GM18520 (cell line): ENCODE measurements around the gene CUL3.
A peak's percentile ranks its signal among the peaks of the same experiment; 100 is the strongest.
"Not testable (repeated sequence)": the region's sequence is repeated elsewhere in the genome, so short reads cannot be mapped to it uniquely, and the experiment has no call there.

Experiments
- ATAC-seq: cut with Tn5 transposase; IDR thresholded peaks from one replicate; pipeline ENCODE4 v1.9.1; 2021; ENCODE audit not compliant: unreplicated experiment

The CUL3 gene

DNA sequence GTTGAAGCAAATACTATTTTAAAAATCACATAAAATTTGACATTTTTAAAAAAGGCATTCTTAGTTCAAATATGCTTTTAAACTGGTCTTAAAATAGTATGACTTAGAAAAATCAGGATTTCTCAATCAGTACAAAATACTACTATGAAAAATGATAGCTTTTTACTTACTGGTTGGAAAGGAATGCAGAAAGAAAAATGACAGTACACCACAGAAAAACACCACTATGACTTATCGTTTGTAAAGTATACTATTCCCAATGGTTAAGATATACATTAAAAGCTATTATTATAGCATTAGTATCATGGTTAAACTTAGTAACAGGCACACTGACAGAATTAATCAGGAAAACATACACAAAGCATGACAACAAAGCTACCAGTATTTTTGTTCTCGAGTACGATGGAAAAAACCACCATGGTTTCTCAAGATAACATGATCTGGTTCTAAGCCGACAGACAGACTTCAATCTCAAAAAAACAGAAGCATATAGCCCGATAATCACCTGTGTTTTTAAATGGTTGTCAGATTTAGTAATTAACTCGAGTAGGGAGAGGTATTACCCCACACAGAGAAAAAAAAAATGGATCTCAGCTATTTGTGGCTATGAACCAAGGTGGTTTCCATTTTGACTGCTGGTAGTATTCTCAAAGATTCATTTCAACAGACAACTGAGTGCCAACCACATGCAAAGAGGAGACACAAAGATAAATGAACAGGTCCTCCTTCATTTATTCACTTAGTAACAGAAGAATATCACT, 39.1 kb downstream of the CUL3 start:
- peak; percentile 42 for ATAC-seq

GRCh38 chr2:224543939-224544338, 41.2 kb downstream of the CUL3 start:
- no peak for ATAC-seq

- ATAC-seq: no peak
Measured at GRCh38 chr2:224538561-224539138, 46.5 kb downstream of the CUL3 start.

- peak; percentile 51 for ATAC-seq
Measured at GRCh38 chr2:224532931-224533330, 52.2 kb downstream of the CUL3 start.

DNA sequence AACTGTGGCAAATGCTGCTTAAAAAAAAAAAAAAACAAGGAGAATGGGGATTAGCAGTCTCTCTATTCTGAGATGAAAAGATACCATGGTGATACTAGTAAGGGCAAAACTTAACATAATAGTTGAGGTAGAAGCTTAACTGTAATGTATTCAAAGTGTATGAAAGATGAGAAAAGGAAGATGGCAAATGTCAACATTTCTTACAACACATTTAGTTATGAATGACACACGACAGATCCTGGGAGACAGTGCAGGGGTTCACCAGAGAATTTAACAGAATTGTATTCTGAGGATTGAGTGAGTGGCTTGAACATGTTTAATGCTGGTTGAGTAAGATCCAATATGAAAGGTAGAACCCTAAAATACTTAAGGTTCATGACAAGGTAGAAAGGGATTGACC, 52.7 kb downstream of the CUL3 start:
- no peak for ATAC-seq

DNA sequence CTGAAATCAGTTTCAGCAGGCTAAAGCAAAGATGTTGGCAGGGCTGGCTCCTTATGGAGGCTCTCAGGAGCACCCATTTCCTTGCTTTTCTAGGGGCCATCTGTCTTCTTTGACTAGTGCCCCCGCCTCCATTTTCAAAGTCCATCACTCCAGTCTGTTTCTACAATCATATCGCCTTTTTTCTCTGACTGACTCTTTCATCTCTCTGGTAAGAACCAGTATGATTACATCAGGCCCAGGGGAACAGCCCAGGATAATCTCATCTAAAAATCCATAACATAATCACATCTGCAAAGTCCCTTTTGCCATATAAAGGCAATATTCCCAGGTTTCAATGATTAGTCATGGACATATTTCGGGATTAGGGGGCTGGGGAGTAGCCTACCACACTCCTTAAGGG, 57.0 kb downstream of the CUL3 start:
- no peak for ATAC-seq

- no peak for ATAC-seq
Measured at GRCh38 chr2:224525774-224526173, 59.4 kb downstream of the CUL3 start.

GRCh38 chr2:224524657-224525056, 60.5 kb downstream of the CUL3 start:
- no peak for ATAC-seq

GRCh38 chr2:224523626-224524577, 61.3 kb downstream of the CUL3 start:
- no peak for ATAC-seq

GRCh38 chr2:224522483-224522882, 62.7 kb downstream of the CUL3 start:
- not testable (repeated sequence) for ATAC-seq

GRCh38 chr2:224520064-224520463, 65.1 kb downstream of the CUL3 start:
- peak; percentile 67 for ATAC-seq

- ATAC-seq: no peak
Measured at GRCh38 chr2:224518806-224519580, 66.2 kb downstream of the CUL3 start.

- ATAC-seq: no peak
Measured at GRCh38 chr2:224517963-224518362, 67.2 kb downstream of the CUL3 start.

DNA sequence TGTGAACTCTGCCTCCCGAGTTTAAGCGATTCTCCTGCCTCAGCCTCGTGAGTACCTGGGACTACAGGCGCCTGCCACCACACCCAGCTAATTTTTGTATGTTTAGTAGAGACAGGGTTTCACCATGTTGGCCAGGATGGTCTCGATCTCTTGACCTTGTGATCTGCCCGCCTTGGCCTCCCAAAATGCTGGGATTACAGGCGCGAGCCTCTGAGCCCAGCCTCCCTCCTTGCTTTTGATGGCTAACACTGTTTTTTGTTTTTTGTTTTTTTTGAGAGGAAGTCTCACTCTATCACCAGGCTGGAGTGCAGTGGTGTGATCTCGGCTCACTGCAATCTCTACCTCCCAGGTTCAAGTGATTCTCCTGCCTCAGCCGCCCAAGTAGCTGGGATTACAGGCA, 68.8 kb downstream of the CUL3 start:
- not testable (repeated sequence) for ATAC-seq

- no peak for ATAC-seq
Measured at GRCh38 chr2:224513991-224514390, 71.2 kb downstream of the CUL3 start.

GRCh38 chr2:224507789-224508188, 77.4 kb downstream of the CUL3 start:
- ATAC-seq: no peak

DNA sequence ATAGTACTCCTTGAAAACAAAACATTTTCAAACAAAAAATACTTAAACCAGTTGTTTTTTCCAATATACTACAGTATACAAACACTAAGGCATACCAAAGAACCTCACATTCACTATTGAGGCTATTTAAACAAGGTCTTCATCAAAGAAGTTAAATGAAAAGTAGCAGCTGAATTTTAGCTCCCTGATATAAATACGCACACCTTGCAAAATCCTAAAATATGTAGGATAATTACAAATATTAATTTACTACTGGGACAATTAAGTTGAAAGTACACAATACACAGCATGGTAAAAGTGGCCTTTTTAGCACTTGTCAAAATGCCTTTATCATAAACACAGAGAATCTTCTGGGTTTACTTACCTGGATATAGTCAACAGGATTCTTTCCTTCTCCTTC, 78.7 kb downstream of the CUL3 start:
- no peak for ATAC-seq

GRCh38 chr2:224498991-224499390, 86.2 kb downstream of the CUL3 start:
- ATAC-seq: no peak

- no peak for ATAC-seq
Measured at GRCh38 chr2:224492531-224492930, 92.6 kb downstream of the CUL3 start.

- ATAC-seq: not testable (repeated sequence)
Measured at GRCh38 chr2:224487940-224488339, 97.2 kb downstream of the CUL3 start.
